IPS-18a (cell line): Measurements from ENCODE around the gene PIK3IP1.

Experiments used
- H3K27ac ChIP-seq: one replicate; pipeline ENCODE4 v1.5.1; 2013; ENCODE audit warnings: low read length
- H3K27me3 ChIP-seq: one replicate; pipeline ENCODE4 v1.6.1; 2013; ENCODE audit warnings: mild to moderate bottlenecking, low read length; ENCODE audit not compliant: control insufficient read depth, insufficient read depth
- H3K36me3 ChIP-seq: one replicate; pipeline ENCODE4 v1.6.1; 2013; ENCODE audit warnings: low read depth, low read length; ENCODE audit not compliant: control insufficient read depth
- H3K4me1 ChIP-seq: one replicate; pipeline ENCODE4 v1.6.1; 2013; ENCODE audit warnings: low read depth, low read length; ENCODE audit not compliant: control insufficient read depth
- H3K4me3 ChIP-seq: one replicate; pipeline ENCODE4 v1.5.1; 2013; ENCODE audit warnings: low read length
- H3K9ac ChIP-seq: one replicate; pipeline ENCODE4 v1.6.1; 2013; ENCODE audit warnings: mild to moderate bottlenecking, low read length, moderate library complexity
- H3K9me3 ChIP-seq: one replicate; pipeline ENCODE4 v1.6.1; 2013; ENCODE audit warnings: low read depth, low read length; ENCODE audit not compliant: control insufficient read depth

The PIK3IP1 gene

DNA sequence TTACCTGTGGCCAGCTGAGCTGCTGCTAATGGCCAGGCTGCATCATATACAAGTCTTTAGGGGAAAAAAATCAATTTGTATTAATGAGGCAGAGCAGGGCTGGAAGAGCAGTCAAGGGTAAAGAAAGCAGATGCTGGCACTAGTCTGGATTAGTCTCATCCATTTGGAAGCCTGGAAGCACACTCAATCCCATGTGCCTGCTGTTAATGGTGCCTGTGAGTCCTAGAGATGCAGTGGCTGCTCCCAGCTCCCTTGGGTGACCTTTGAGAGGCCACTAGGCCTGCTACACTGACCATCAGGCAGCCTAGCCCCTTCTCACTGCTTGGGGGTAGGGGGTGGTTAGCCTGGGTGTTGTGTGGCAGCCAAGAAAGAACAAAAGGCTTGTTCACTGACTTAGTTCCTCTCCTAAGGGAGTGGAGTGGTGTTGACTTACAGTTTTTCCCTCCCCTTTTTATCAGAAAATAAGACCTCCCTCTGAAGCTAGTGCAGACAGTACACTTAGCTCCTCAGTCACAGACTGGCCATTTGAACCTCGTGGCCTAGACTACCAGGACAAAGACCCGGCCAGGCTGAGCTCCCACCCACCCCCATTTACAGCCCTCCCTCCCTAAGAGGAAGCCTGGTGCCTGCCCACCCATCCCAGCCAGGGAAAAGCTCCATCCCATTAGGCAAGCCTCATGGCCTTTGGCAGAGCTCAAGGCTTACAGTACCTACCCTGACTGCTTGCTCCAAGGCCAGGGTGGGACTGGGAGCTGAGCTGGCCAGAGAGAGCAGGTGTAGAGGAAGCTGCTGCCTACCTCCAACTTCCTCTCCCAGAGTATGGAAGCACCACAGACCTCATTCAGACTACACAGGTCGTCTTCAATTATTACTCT, 7.8 kb downstream of the PIK3IP1 start:
- H3K9me3 ChIP-seq, result no peaks in the 10 kb centered on the region
- H3K9ac ChIP-seq, result no peak overlapping the region
- peaks cover 3% of the 10 kb centered on the region for H3K27me3 ChIP-seq
- no peaks in the 10 kb centered on the region for H3K36me3 ChIP-seq
- H3K4me3 ChIP-seq, result no peak overlapping the region
- no peak overlapping the region for H3K27ac ChIP-seq
- H3K4me1 ChIP-seq, result peaks cover 3% of the 10 kb centered on the region

DNA sequence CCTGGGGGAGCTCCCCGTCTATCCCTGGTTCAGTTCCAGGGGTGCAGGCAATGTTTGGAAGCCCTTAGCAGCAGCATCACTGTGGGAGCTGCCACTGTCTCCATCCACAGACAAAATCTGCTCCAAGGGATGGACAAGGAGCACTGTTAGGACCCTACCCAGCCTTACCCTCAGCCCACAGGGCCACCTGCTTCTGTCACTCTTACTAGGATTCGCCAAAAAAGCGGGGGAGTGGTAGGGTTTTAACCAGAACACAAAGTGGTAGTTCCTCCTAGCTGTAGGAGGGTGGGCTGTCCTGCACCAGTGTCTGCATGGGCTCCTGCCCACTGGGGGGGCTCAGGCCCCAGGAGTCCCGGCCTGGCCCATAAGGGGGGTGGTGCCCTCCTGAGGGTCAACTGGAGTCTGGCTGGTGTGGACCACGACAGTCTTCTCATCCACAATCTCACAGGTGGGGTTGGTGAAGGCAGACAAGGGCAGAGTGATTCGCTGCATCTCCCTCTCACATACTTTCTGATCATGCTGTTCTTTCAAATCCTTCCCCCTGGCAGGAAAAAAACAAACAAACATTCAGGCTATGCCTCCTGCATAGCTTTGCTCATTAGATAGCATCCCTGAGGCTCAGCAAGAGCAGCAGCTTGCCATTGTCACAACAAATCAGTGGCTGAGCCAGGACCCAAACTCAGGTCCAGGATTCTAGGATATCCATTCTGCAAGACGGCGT, 9.4 kb downstream of the PIK3IP1 start:
- H3K9ac ChIP-seq, result no peak overlapping the region
- no peaks in the 10 kb centered on the region for H3K27me3 ChIP-seq
- H3K4me3 ChIP-seq, result no peak overlapping the region
- peaks cover 12% of the 10 kb centered on the region for H3K36me3 ChIP-seq
- H3K9me3 ChIP-seq, result no peaks in the 10 kb centered on the region
- peaks cover 3% of the 10 kb centered on the region for H3K4me1 ChIP-seq
- no peak overlapping the region for H3K27ac ChIP-seq

GRCh38 chr22:31281733-31282132, 10.6 kb downstream of the PIK3IP1 start:
- H3K27me3 ChIP-seq, result no peaks in the 10 kb centered on the region
- peaks cover 14% of the 10 kb centered on the region for H3K36me3 ChIP-seq
- no peak overlapping the region for H3K9ac ChIP-seq
- H3K4me1 ChIP-seq, result peaks cover 3% of the 10 kb centered on the region
- H3K27ac ChIP-seq, result no peak overlapping the region
- H3K9me3 ChIP-seq, result no peaks in the 10 kb centered on the region
- H3K4me3 ChIP-seq, result no peak overlapping the region

DNA sequence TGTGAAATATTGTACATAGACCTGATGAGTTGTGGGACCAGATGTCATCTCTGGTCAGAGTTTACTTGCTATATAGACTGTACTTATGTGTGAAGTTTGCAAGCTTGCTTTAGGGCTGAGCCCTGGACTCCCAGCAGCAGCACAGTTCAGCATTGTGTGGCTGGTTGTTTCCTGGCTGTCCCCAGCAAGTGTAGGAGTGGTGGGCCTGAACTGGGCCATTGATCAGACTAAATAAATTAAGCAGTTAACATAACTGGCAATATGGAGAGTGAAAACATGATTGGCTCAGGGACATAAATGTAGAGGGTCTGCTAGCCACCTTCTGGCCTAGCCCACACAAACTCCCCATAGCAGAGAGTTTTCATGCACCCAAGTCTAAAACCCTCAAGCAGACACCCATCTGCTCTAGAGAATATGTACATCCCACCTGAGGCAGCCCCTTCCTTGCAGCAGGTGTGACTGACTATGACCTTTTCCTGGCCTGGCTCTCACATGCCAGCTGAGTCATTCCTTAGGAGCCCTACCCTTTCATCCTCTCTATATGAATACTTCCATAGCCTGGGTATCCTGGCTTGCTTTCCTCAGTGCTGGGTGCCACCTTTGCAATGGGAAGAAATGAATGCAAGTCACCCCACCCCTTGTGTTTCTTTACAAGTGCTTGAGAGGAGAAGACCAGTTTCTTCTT, 12.3 kb downstream of the PIK3IP1 start:
- Histone ChIP-seq H3K27ac (no peak overlapping the region), H3K36me3 (peaks cover 25% of the 10 kb centered on the region), H3K4me3 (no peak overlapping the region), H3K9me3 (no peaks in the 10 kb centered on the region), H3K4me1 (peaks cover 3% of the 10 kb centered on the region), H3K27me3 (no peaks in the 10 kb centered on the region), H3K9ac (no peak overlapping the region)

GRCh38 chr22:31279327-31279669, 13.0 kb downstream of the PIK3IP1 start:
- peaks cover under 1% of the 10 kb centered on the region for H3K4me1 ChIP-seq
- H3K27me3 ChIP-seq, result no peaks in the 10 kb centered on the region
- H3K4me3 ChIP-seq, result no peak overlapping the region
- peaks cover 30% of the 10 kb centered on the region for H3K36me3 ChIP-seq
- no peak overlapping the region for H3K9ac ChIP-seq
- H3K9me3 ChIP-seq, result no peaks in the 10 kb centered on the region
- H3K27ac ChIP-seq, result no peak overlapping the region

- Histone ChIP-seq H3K4me1 (no peaks in the 10 kb centered on the region), H3K27ac (no peak overlapping the region), H3K4me3 (no peak overlapping the region), H3K9me3 (no peaks in the 10 kb centered on the region), H3K36me3 (peaks cover 33% of the 10 kb centered on the region), H3K9ac (no peak overlapping the region), H3K27me3 (no peaks in the 10 kb centered on the region)
Measured at GRCh38 chr22:31278626-31279326, 13.5 kb downstream of the PIK3IP1 start.

- no peaks in the 10 kb centered on the region for H3K27me3 ChIP-seq
- H3K36me3 ChIP-seq, result peaks cover 39% of the 10 kb centered on the region
- no peak overlapping the region for H3K27ac ChIP-seq
- H3K4me1 ChIP-seq, result no peaks in the 10 kb centered on the region
- no peak overlapping the region for H3K9ac ChIP-seq
- no peak overlapping the region for H3K4me3 ChIP-seq
- H3K9me3 ChIP-seq, result no peaks in the 10 kb centered on the region
Measured at GRCh38 chr22:31278151-31278621, 14.1 kb downstream of the PIK3IP1 start.

- H3K9ac ChIP-seq, result no peak overlapping the region
- H3K36me3 ChIP-seq, result peaks cover 42% of the 10 kb centered on the region
- no peaks in the 10 kb centered on the region for H3K27me3 ChIP-seq
- H3K9me3 ChIP-seq, result no peaks in the 10 kb centered on the region
- no peaks in the 10 kb centered on the region for H3K4me1 ChIP-seq
- no peak overlapping the region for H3K4me3 ChIP-seq
- H3K27ac ChIP-seq, result no peak overlapping the region
Measured at GRCh38 chr22:31277741-31278140, 14.5 kb downstream of the PIK3IP1 start.

GRCh38 chr22:31276426-31277167, 15.7 kb downstream of the PIK3IP1 start:
- Histone ChIP-seq H3K9ac (no peak overlapping the region), H3K9me3 (no peaks in the 10 kb centered on the region), H3K4me1 (no peaks in the 10 kb centered on the region), H3K36me3 (peaks cover 42% of the 10 kb centered on the region), H3K27me3 (no peaks in the 10 kb centered on the region), H3K4me3 (no peak overlapping the region), H3K27ac (no peak overlapping the region)

GRCh38 chr22:31275576-31275975, 16.7 kb downstream of the PIK3IP1 start:
- peaks cover 49% of the 10 kb centered on the region for H3K36me3 ChIP-seq
- peaks cover under 1% of the 10 kb centered on the region for H3K4me1 ChIP-seq
- no peaks in the 10 kb centered on the region for H3K9me3 ChIP-seq
- no peak overlapping the region for H3K9ac ChIP-seq
- no peak overlapping the region for H3K27ac ChIP-seq
- H3K27me3 ChIP-seq, result no peaks in the 10 kb centered on the region
- no peak overlapping the region for H3K4me3 ChIP-seq
